Daoy (cell line): ENCODE results near the gene ZMYND8. TPM values are rescaled to one million over a fixed set of nuclear protein-coding genes. Genes with fewer than 3 reads are reported as not detected.

Experiments
- DNase-seq: peaks from one replicate; pipeline ENCODE4 v3.0.0-alpha.2; 2015; ENCODE audit warnings: low read depth
- total RNA-seq: library from RNA; depleted of rRNA; stranded (reverse); fragments of >200 nt; shearing (Covaris generic); gene quantifications from 2 replicates; pipeline ENCODE4 v1.2.3, GENCODE V29; 2014; rRNA removed

ZMYND8 gene
- total RNA-seq, 1 experiment from 2014 or later: 15.4 TPM

DNA sequence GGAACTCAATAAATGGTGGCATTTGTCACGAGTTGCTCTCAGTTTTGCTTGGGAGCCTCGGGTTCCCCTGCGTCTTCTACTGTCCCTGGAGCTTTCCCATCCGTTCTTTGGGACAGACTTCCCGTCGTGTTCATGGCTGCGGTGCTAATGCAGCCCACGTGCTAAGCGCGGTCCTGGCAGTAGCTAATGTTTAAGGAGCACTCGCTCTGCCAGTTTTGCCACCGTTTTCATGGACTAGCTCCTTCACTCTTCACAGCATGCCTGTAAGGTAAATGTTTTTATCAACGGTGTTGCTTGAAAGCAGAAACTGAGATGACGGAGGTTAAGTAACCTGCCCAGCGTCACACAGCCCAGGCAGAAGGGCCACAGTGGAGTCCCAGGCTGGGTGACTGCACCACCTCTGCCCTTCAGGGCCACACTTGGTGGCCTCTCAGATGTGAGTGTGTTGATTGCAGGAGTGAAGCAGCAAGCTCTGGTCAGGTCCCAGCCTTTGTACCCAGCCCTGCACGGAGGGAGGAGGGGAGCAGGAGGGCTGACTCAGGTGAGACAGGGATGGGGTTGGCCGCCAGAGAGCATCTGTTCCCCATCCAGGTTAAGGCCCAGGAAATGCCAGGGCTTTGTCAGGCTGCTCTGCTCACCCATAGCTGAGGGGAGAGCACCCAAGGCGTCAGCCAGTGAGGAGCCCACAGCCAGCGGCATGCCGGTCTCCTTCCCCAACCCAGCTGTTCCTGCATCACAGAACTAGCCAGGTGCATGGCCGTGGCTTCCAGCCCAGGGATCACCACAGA, 181.8 kb downstream of the ZMYND8 start:
- DNase-seq: no peak

DNA sequence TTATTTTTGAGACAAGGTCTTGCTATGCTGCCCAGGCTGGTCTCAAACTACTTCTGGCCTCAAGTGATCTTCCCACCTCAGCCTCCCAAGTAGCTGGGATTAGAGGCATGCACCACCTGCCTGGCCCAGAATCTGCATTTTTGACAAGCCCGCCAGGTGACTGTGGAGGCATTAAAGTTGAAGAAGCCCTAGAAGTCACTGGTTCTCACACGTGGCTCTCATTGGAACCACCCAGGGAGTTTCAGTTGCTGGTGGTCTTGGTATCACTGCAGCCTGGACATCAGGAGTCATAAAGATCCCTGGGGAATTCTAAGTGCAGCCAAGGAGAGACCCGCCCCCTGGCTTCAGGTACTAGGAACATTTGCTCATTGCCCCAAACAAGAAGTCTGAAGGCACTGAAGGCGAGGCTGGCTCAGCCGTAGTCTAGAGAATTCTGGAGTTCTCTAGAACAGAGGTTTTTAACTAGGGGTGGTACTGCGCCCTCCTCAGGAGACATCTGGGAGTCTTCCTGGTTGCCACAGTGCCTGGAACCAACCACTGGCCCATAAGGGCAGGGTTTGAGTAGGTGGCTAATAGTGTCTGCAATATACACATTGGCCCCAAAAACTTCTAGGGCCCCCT, 182.8 kb downstream of the ZMYND8 start:
- no peak for DNase-seq

DNA sequence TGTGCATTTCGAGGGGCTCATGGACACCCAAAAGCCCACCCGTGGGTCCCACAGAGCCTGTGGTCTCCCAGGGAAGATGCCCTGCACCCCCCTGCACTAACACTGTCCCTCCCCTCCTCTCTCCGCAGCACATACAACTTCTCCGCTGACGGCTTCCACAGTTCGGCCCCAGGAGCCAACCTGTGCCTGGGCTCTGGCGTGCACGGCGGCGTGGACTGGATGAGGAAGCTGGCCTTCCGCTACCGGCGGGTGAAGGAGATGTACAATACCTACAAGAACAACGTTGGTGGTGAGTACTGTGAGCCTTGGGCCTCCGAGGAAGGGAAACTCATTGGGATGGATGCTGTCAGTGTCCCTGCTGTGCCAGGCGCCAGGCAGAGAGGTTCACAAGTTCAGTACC, 183.9 kb downstream of the ZMYND8 start:
- no peak for DNase-seq

DNA sequence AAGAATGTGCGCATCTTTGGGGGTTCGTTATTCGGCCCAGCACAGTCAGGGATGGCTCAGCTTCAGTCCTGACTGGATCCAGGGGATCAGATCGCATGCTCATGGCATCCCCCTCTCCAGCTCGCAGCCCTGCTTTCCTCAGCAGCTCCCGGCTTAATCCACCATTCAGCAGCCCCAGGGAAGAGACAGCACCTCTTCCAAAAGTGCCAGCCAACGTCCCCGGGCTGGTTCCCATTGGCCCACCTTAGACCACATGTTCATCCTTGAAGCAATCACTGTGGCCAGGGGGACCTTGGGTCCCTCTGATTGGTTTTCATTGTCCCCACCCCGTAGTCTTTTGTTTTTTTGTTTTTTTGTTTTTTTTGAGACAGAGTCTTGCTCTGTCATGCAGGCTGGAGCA, 188.7 kb downstream of the ZMYND8 start:
- no peak for DNase-seq

DNA sequence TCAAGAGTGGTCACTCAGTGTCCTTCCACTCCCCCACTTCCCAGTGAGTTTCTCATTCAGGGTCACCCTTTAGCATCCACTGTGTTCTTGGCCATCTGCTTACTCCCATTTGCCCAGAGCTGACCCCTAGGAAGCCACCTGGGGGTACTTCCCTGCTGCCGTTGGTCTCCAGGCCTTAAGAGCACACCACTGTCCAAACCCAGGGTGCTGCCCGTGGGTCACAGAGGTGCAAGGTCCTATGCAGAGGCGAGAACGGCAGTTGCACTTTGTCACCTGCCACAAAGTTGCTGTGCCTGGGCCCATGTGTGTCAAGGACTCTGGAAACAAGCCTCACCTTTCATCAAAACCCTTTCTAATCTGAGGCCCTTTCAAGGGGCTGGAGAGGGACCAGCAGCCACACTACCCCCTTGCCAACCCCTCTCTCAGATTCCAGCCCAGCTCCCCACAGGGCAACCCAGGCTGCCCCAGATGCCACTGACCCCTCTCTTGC, 191.1 kb downstream of the ZMYND8 start:
- no peak for DNase-seq

DNA sequence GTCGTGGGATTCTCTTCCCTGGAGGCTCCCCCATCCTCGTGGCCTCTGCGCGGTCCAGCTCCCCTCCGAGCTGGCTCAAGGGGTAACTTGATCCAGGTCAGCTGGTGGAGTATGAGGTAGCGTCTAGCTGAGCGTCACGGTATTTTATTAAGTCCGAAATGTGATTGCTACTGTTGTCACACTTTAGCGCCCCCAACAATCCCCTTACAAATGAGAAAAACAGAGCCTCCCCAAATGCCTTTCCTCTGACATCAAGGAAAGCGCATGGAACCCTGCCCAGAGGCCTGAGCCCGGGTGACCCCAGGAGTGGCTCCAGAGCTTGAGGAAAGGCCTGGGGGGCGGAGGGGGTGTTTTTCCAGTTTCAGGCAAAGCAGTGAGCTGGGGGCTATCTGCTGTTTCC, 192.4 kb downstream of the ZMYND8 start:
- DNase-seq: no peak

DNA sequence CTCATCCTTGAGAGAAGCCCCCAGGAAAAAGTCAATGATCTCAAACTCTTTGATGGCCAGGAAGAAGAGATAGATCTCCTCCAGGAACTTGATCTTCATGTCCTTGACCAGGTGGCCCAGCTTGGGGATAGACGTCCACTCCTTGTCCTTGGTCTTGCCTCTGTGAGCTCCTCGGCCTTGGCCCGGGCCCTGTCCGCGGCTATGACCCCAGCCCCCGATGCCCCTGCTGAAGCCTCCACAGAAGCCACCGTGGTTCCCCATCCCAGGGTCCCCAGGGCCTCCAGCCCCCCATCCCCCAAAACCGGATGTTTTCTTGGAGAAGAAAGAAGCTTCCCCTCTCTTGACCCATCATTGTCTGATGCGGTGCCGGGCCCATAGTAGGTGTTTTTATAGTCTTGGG, 195.1 kb downstream of the ZMYND8 start:
- no peak for DNase-seq

DNA sequence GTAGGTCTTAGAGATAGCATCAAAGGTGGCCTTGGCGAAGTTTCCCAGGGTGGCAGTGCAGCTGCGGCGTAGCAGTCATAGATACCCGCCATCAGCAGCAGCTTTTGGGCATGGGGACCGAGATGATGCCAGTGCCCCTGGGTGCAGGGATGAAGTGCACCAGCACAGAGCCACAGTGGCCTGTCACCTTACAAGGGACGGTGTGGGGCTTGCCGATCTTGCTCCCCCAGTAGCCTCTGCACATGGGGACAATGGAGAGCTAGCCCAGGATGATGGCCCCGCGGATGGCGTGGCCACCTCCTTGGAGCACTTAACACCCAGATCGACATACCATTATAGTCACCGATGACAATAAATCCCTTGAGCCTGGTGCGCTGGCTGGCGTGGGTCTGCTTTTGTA, 195.5 kb downstream of the ZMYND8 start:
- DNase-seq: no peak

DNA sequence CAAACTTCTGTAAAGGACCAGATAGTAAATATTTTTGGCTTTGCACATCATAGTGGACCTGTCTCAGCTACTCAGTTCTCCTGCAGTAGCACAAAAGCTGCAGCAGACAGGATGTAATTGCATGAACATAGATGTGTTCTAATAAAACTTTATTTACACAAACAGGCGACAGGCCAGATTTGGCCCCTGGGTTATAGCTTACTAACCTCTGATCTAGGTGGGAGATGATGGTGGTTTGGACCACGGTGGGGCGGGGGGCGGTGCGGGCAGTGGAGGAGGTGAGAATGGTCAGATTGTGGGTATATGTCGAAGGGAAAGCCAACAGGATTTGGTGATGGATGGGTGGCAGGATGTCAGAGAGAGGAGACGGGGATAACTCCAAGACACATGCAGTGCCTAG, 196.3 kb downstream of the ZMYND8 start:
- DNase-seq: no peak

Other genes with a start within 250 kb of the ZMYND8 start
- gene NCOA3, start 145.2 kb upstream of the ZMYND8 start, total RNA-seq: 13.4 and 13.7 TPM in 2 replicates